GM06990 (cell line): ENCODE measurements around the gene BEST2.

ENCODE experiments used
- DNase-seq: peaks from one replicate; pipeline ENCODE4 v3.0.0-alpha.2; 2011; ENCODE audit not compliant: insufficient read length; ENCODE audit errors: extremely low read depth
- H3K27me3 ChIP-seq: replicated peaks from 2 replicates; pipeline ENCODE4 v1.6.0; 2011; ENCODE audit warnings: low read length; ENCODE audit not compliant: control insufficient read depth, insufficient read depth
- H3K36me3 ChIP-seq: 2 replicates; pipeline ENCODE4 v1.5.1; 2011; ENCODE audit warnings: low read length; ENCODE audit not compliant: control insufficient read depth, insufficient read depth
- H3K4me3 ChIP-seq: replicated peaks from 2 replicates; pipeline ENCODE4 v1.5.1; 2011; ENCODE audit warnings: low read depth, mild to moderate bottlenecking, control low read depth, low read length
- TF ChIP-seq, protein P1 (sequence below): IDR thresholded peaks from 2 replicates; pipeline ENCODE4 v1.5.1; 2011; ENCODE audit warnings: low read length, control low read depth, mild to moderate bottlenecking, inconsistent platforms; ENCODE audit not compliant: insufficient read depth, poor library complexity, severe bottlenecking

The BEST2 gene

DNA sequence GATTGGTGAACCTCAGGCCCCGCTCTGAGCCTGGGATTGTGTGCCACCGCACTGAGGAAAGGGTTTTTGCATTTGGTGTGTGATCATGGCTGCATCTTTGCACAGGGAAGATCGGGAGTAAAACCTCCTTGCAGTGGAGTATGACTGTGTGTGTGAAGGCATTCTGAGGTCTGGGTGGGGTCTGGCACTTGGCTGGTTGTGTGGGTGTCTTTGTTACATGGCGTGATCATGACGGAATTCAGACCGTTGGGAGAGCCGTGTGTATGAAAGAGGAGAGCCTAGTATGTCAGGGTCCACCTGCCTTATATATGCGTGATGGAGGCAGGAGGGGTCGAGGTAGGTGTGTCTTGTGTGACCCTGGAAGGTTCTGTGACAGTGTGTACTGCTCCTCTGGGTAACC, 740 bp upstream of the BEST2 start:
- Histone ChIP-seq H3K4me3 (no peak overlapping the region), H3K27me3 (no peaks in the 10 kb centered on the region; the same call in 1 of the 2 replicates), H3K36me3 (peaks cover 15% of the 10 kb centered on the region)
- DNase-seq: no peak
- TF ChIP-seq, protein P1, sequence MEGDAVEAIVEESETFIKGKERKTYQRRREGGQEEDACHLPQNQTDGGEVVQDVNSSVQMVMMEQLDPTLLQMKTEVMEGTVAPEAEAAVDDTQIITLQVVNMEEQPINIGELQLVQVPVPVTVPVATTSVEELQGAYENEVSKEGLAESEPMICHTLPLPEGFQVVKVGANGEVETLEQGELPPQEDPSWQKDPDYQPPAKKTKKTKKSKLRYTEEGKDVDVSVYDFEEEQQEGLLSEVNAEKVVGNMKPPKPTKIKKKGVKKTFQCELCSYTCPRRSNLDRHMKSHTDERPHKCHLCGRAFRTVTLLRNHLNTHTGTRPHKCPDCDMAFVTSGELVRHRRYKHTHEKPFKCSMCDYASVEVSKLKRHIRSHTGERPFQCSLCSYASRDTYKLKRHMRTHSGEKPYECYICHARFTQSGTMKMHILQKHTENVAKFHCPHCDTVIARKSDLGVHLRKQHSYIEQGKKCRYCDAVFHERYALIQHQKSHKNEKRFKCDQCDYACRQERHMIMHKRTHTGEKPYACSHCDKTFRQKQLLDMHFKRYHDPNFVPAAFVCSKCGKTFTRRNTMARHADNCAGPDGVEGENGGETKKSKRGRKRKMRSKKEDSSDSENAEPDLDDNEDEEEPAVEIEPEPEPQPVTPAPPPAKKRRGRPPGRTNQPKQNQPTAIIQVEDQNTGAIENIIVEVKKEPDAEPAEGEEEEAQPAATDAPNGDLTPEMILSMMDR: no peak

DNA sequence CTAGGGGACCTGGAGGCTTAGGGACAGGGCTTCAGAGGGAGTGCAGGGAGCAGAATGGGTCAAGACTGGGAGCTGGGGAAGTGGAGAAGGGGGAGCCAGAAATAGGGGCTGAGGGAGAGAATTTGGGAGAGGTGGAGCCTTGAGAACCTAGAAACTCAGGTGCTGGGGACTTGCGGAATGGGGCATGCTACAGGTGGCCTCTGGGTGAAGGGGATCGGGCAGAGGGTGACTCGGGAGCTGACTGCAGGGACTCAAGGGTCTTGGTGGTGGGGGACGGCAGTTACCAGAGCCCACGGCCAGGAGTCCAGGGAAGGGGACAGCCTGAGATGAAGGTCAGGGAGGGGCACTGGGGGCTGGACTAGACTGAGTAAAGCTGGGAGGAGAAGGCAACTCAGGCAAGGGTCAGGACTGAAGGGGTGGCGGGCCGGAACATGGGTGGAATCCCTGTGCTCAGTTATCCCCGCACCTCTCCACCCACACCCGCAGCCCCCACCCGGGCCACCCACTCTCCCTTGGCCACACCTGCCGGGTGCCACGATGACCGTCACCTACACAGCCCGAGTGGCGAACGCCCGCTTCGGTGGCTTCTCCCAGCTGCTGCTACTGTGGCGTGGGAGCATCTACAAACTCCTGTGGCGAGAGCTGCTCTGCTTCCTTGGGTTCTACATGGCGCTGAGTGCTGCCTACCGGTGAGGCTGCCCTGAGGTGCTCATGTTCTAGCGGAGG, 628 bp downstream of the BEST2 start:
- H3K36me3 ChIP-seq: peaks cover 7% of the 10 kb centered on the region
- no peaks in the 10 kb centered on the region; the same call in 1 of the 2 replicates for H3K27me3 ChIP-seq
- DNase-seq: no peak
- TF ChIP-seq, protein P1: no peak
- no peak overlapping the region for H3K4me3 ChIP-seq

DNA sequence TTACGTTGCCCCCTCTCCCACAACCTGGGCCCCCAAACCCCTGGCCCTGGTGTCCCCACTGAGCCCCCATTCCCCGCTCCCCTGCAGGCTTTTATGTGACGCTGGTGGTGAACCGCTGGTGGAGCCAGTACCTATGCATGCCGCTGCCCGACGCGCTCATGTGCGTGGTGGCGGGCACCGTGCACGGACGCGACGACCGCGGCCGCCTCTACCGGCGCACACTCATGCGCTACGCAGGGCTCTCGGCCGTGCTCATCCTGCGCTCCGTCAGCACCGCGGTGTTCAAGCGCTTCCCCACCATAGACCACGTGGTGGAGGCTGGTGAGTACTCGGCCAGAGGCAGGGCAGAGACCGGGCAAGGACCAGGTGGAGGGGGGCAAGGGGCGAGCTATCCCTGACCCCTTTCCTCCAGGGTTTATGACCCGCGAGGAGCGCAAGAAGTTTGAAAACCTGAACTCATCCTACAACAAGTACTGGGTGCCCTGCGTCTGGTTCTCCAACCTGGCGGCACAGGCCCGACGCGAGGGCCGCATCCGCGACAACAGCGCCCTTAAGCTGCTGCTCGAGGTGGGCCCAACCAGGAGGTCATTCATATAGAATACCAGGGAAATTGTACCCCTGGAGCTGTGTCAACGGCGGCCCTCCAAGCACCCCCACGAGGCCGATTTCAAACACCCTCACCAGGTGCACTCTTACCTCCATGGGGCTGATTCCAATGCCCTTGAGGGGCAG, 3.0 kb downstream of the BEST2 start:
- DNase-seq: no peak
- no peaks in the 10 kb centered on the region for H3K36me3 ChIP-seq
- no peak overlapping the region for H3K4me3 ChIP-seq
- no peaks in the 10 kb centered on the region; the same call in 1 of the 2 replicates for H3K27me3 ChIP-seq
- TF ChIP-seq, protein P1: no peak

DNA sequence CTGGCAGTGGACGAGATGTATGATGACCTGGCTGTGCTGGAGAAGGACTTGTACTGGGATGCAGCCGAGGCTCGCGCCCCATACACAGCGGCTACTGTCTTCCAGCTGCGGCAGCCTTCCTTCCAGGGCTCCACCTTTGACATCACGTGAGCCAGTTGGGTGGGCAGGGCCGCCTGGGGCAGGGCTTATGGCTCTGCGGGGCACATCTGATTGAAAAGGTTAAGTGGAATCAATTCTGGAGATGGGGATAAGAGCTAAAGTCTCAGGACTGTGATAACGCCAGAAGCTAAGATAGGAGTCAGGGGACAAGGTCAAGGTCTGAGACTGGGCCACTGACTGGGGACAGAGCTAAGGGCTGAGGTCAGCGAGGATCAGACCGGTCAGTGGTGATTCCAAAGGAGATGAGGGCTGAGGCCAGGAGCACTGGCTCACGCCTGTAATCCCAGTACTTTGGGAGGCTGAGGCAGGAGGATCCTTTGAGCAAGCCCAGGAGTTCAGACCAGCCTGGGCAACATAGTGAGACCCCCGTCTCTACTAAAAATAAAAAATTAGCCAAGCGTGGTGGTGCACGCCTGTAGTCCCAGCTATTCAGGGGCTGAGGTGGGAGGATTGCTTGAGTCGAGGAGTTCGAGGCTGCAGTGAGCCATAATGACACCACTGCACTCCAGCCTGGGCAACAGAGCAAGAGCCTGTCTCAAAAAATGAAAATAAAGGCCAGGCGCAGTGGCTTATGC, 4.7 kb downstream of the BEST2 start:
- no peak for DNase-seq
- TF ChIP-seq, protein P1: no peak
- Histone ChIP-seq H3K4me3 (no peak overlapping the region), H3K36me3 (no peaks in the 10 kb centered on the region), H3K27me3 (no peaks in the 10 kb centered on the region; the same call in 1 of the 2 replicates)

DNA sequence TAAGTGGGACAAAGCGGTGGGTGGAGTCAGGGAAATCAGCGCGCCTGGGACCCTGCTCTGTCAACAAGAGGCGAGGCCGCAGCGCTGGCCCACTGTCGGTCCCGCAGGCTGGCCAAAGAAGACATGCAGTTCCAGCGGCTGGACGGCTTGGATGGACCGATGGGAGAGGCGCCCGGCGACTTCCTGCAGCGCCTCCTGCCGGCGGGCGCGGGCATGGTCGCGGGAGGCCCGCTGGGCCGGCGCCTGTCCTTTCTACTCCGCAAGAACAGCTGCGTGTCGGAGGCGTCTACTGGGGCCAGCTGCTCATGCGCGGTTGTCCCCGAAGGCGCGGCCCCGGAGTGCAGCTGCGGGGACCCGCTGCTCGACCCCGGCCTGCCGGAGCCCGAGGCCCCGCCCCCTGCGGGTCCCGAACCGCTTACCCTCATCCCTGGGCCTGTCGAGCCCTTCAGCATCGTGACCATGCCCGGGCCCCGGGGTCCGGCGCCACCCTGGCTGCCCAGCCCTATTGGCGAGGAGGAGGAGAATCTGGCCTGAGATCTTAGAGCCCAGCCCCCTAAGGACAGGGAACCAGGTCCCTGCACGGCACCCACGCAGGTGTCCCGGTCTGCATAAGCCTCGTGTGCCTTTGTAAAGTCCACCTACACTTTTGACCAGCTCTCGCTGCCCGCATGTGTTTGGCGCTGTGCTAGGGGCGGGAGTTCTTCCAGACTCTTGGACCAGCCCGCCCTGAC, 6.1 kb downstream of the BEST2 start:
- H3K27me3 ChIP-seq: no peaks in the 10 kb centered on the region
- TF ChIP-seq, protein P1: peak; percentile 74
- H3K36me3 ChIP-seq: no peaks in the 10 kb centered on the region
- H3K4me3 ChIP-seq: peak overlapping the region; percentile 11
- DNase-seq: peak; percentile 83
